T-helper 2 cell treated with Interferon-gamma antibody and Interleukin-4, amounts not matched to agents 5 μg/mL and 100 μg/mL, for 36 hours (primary cell): Measurements from ENCODE around the gene AK4.

Experiments
- DNase-seq: peaks from one replicate; pipeline ENCODE4 v3.0.0; 2021; ENCODE audit warnings: low spot score
- H3K27ac Mint-ChIP-seq: one replicate; pipeline ENCODE4 v1.8.0; 2021; ENCODE audit warnings: mild to moderate bottlenecking, mixed read lengths
- H3K27me3 Mint-ChIP-seq: one replicate; pipeline ENCODE4 v1.8.0; 2021; ENCODE audit warnings: low read depth, mixed read lengths
- H3K36me3 Mint-ChIP-seq: one replicate; pipeline ENCODE4 v1.8.0; 2021; ENCODE audit warnings: low read depth, mixed read lengths
- H3K4me1 Mint-ChIP-seq: one replicate; pipeline ENCODE4 v1.8.0; 2021; ENCODE audit warnings: low read depth, mixed read lengths
- H3K4me3 Mint-ChIP-seq: one replicate; pipeline ENCODE4 v1.8.0; 2022; ENCODE audit warnings: mild to moderate bottlenecking, moderate library complexity, mixed read lengths
- H3K9me3 Mint-ChIP-seq: one replicate; pipeline ENCODE4 v1.8.0; 2021; ENCODE audit warnings: mixed read lengths

AK4 gene

DNA sequence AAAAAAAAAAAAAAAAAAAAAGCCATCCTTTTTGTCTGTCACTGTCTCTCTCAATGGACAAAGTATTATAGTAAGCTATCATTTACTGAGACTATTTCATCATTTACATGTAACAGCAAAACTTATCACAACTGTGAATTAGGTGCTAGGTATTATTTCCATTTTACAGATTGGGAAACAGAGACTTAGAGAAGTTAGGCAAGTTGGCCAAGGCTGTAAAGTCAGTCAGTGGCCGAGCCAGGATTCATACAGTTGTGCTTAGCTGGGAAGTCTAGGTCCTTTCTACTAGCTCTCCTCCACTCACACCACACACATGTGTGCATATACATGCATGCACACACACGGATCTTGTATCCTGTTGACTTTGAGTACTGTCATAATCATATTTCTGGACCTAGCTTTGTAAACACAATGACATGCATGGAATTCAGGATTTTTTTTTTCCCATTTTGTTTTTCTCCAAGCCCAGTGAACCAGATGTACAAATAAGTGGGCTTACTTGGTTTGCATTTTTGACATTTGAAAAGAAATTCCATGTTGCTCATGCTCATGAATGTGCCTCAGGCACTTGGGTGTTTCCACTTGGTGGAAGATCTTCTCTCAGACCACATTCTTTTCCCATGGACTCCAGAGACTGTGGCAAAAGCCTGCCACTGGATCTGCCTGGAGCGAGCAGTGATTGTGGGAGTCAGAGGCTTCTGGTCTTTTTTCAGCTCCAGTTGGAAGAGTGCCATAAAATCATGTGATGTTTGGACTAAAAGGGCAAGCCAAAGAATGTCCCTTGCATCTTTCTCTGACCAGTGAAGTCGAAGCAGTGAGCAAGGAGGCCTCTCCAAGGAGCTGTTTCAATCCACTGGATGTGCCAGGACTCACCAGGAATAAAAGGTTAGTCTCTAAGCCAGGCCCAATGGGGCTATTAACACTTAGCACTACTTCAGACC, 99.7 kb downstream of the AK4 start:
- Mint-ChIP-seq H3K27me3 (peaks cover 25% of the 10 kb centered on the region), H3K4me1 (no peaks in the 10 kb centered on the region), H3K4me3 (no peak overlapping the region), H3K9me3 (no peaks in the 10 kb centered on the region), H3K36me3 (no peaks in the 10 kb centered on the region), H3K27ac (no peak overlapping the region)
- DNase-seq: no peak

DNA sequence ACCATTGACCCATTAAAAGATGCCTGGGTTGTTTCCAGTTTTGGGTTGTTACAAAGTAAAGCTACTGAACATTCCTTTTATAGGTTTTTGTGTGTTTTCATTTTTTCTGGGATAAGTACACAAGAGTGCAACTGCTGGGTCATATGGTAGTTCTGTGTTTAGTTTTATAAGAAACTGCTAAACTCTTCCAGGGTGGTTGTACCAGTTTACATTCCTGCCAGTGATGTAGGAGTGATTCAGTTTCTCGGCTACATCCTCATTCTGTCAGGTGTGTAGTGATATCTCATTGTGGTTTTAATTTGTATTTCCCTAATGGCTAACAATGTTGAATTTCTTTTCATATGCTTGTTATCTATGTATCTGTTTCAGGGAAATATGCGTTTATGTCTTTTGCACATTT, 102.8 kb downstream of the AK4 start:
- H3K36me3 Mint-ChIP-seq: peaks cover 2% of the 10 kb centered on the region
- peaks cover 33% of the 10 kb centered on the region for H3K27me3 Mint-ChIP-seq
- H3K9me3 Mint-ChIP-seq: no peaks in the 10 kb centered on the region
- peaks cover 15% of the 10 kb centered on the region for H3K4me1 Mint-ChIP-seq
- no peak overlapping the region for H3K27ac Mint-ChIP-seq
- DNase-seq: no peak
- H3K4me3 Mint-ChIP-seq: no peak overlapping the region

DNA sequence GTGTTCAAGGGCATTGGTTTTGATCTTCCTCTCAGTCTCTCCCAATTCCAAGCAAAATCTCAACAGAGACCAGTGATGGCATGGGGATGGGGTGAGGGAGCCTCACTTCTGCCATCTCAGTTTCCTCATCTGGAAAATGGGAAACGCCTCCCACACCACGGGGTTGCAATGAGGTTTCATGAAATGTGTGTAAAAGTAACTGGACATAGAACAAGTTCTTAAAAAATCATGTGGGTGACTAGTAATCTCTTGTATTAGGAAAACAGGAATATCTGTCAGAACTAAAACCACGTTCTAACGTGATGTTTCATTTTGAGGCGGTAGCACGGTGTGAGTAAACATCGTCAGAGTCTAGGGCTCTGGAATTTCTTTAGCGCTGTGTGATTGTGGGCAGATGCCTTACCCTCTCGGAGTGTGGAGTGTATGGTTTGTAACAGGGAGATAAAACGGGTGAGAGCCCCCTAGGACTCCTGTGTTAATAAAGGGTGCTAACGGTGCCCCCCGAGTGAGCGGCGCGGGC, 105.9 kb downstream of the AK4 start:
- H3K36me3 Mint-ChIP-seq: peaks cover 2% of the 10 kb centered on the region
- H3K4me1 Mint-ChIP-seq: peaks cover 15% of the 10 kb centered on the region
- peak overlapping the region; percentile 87 for H3K4me3 Mint-ChIP-seq
- no peak for DNase-seq
- peaks cover 37% of the 10 kb centered on the region for H3K27me3 Mint-ChIP-seq
- no peaks in the 10 kb centered on the region for H3K9me3 Mint-ChIP-seq
- peak overlapping the region; percentile 42 for H3K27ac Mint-ChIP-seq

DNA sequence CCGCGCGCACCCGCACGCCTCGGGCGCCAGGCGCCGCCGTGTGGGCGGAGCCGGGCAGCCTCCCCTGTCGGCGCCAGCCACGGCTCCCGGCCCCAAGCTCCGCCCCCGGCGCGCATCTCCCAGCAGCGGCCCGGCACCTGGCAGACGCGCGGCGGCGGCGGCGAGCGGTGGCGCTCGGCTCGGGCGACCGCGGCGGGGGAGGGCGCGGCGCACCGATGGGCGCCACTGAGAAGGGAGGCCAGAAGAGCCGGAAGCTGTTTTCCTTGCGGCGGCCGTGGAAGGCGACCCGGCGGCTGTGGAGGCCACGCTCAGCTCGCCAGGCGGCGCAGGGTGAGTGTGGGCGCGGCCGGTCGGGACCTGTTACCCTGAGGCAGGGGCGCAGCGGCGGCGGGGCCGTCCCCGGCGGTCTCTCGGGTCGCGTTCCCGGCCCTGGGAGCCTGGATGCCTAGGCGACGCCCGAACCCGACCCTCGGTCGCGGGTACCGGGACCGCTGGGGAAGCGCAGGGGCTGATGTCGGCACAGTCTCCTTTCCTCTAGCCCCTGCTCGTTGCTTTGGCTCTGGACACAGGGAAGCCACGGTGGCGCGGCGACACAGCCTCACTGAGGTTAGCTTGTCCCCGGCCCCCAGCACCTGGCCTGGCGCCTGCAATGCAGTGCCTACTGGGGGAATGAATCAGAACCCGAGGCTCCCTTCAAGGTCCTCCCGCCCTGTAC, 106.5 kb downstream of the AK4 start:
- no peaks in the 10 kb centered on the region for H3K9me3 Mint-ChIP-seq
- peaks cover 2% of the 10 kb centered on the region for H3K36me3 Mint-ChIP-seq
- H3K27me3 Mint-ChIP-seq: peaks cover 33% of the 10 kb centered on the region
- H3K27ac Mint-ChIP-seq: no peak overlapping the region
- DNase-seq: peak; percentile 86
- peaks cover 15% of the 10 kb centered on the region for H3K4me1 Mint-ChIP-seq
- peak overlapping the region; percentile 95 for H3K4me3 Mint-ChIP-seq

DNA sequence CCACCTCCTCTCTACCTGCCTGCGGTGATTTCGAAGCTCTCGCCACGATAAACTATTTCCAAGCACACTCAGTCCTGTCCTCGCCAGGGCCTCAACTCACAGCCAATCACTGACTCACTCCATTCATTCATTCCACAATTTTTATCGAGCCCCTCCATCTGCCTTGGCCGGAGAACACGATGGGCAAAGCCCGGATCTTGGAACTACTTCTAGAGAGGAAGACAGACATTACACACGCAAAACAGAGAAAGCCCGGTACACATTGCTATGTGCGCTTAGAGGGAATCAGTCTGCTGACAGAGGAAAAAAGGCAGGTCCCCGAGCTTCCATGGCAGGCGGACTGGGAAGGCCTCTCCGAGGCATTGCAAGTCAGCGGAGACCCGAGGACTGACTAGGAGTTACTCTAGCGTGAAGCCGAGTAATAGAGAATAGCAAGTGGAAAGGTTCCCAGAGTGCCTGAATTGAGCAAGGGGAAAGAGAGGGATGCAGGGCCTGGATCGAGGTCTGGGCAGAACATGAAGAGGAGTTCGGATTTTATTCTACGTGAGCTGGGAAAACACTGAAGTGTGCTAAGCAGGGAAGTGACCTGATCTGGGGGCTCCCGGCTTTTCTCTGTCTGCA, 107.1 kb downstream of the AK4 start:
- H3K27ac Mint-ChIP-seq: peak overlapping the region; percentile 52

DNA sequence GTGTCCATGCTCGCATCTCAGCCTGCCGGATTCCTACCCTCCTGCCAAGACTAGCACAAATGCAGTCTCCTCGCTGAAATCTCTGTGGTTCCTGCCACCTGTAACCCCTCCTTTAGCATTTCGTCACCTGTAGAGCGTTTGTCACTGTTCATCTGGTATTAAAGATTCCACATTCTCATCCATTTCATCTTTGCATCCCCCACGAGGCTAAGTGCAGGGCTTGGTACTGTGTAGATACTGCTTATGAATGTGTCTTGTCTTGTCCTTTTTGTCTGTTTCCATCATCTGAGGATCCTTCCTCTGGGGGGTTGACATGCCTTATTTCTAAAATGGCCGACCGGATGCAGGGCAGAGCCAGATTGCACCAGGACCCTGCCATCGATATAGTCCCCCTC, 107.7 kb downstream of the AK4 start:
- Mint-ChIP-seq H3K27ac (no peak overlapping the region), H3K4me3 (peak overlapping the region; percentile 95), H3K27me3 (peaks cover 32% of the 10 kb centered on the region), H3K9me3 (no peaks in the 10 kb centered on the region), H3K36me3 (peaks cover 2% of the 10 kb centered on the region), H3K4me1 (peaks cover 18% of the 10 kb centered on the region)
- no peak for DNase-seq

More for the DNA sequence above, 107.1 kb downstream of the AK4 start:
- H3K27me3 Mint-ChIP-seq: peaks cover 32% of the 10 kb centered on the region
- H3K36me3 Mint-ChIP-seq: peaks cover 2% of the 10 kb centered on the region
- no peaks in the 10 kb centered on the region for H3K9me3 Mint-ChIP-seq
- H3K4me3 Mint-ChIP-seq: peak overlapping the region; percentile 95
- H3K4me1 Mint-ChIP-seq: peaks cover 15% of the 10 kb centered on the region
- no peak for DNase-seq

DNA sequence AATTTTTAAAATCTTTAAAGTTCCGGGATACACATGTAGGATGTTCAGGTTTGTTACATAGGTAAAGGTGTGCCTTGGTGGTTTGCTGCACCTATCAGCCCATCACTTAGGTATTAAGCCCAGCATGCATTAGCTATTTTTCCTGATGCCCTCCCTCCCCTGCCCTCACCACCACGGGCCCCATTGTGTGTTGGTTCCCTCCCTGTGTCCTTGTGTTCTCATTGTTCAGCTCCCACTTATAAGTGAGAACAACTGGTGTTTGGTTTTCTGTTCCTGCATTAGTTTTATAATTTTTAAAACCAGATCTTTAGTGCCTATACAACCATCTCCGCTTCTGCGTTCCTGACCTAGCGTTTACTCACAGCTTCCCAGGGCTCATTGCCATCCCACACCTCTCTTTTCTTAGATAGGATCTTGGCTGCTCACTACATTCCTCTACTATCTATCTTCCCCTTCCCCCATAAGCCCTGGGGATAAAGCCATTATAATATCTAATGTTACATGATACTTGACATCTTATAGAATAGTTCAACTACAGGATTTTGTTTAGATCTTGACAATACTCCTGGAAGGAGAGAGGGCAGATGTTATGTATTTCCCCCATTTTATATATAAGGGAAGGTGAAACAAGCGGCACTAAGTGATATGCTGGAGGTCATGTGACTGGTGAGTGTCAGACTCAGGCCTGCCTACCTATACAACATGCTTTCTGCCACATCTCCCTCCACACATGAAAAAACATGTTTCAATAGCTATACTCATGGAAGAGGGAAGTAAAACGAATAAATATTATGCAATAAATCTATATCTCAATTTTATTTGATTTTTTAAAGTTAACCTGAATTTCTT, 109.1 kb downstream of the AK4 start:
- no peak overlapping the region for H3K27ac Mint-ChIP-seq

DNA sequence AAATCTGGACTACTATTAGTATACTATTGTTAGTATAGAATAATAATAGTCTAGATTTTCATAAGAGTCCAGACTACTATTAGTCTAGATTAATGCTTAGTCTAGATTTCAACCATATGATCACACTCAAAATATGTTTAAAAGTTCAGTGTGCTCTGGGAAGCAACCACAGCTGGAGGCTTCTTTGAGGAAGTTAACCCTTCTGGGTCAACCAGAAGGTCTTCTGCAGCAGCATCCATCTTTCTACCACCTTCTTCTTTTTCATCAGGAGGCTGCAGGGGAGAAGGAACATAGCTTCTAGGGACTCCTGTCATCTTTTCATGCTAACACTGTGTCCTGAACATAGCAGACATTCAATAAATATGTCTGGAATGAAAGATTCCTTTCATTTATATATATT, 110.1 kb downstream of the AK4 start:
- Mint-ChIP-seq H3K27me3 (peaks cover 25% of the 10 kb centered on the region), H3K27ac (no peak overlapping the region), H3K36me3 (peaks cover 2% of the 10 kb centered on the region), H3K4me1 (peaks cover 19% of the 10 kb centered on the region), H3K9me3 (no peaks in the 10 kb centered on the region), H3K4me3 (no peak overlapping the region)
- DNase-seq: no peak

More for the DNA sequence above, 109.1 kb downstream of the AK4 start:
- Mint-ChIP-seq H3K4me3 (no peak overlapping the region), H3K4me1 (peaks cover 19% of the 10 kb centered on the region), H3K36me3 (peaks cover 2% of the 10 kb centered on the region), H3K9me3 (no peaks in the 10 kb centered on the region), H3K27me3 (peaks cover 29% of the 10 kb centered on the region)
- DNase-seq: no peak

DNA sequence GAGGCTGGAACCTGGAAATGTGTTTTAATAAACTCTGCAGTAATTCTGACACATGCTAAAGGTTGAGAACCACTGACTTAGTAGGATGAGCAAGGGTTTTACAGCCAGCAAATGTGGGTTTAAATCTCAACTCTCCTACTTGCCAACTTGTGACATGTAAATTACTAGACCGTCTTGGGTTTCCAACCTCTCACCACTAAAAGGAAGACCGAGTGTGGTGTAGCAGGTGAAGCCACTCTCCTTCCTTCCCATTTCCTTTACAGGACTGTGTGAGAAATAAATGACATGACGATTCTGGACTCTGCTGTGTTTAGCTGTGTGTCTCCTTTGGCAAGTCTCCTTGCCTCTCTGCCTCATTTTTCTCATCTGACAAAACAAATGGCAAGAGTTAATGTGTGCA, 111.8 kb downstream of the AK4 start:
- peaks cover 16% of the 10 kb centered on the region for H3K4me1 Mint-ChIP-seq
- no peaks in the 10 kb centered on the region for H3K9me3 Mint-ChIP-seq
- no peak overlapping the region for H3K4me3 Mint-ChIP-seq
- DNase-seq: no peak
- peaks cover 2% of the 10 kb centered on the region for H3K36me3 Mint-ChIP-seq
- H3K27ac Mint-ChIP-seq: no peak overlapping the region
- H3K27me3 Mint-ChIP-seq: peaks cover 37% of the 10 kb centered on the region

DNA sequence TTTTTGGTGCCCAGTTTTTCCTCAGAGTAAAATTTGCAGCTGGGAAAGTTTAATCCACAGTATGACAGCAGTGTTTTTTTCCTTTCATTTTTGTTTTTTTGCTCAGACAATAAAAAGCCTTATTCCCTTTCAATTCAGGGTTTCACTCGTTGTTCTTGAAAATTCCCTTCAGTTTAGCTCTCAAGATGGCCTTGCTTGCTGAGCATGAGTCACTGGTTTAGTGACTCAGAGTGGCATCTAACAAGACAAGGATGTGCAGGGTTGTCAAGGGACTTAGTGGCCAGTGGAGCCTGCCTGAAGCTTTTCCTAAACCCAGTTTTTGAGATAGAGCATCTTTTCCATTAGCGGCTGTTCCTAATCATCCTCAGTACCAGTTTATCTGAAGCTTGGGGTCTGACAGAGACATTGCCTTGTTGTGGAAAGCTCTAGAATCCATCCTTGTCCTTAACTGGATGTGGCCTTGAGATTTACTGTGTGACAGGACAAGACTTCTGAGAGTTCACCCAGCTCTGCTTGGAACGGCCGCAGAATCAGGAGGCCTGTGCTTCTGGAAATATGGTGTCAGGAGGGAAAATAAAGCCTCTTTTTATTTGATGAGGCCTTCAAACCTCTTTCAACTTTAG, 113.0 kb downstream of the AK4 start:
- H3K27me3 Mint-ChIP-seq: peaks cover 33% of the 10 kb centered on the region
- no peaks in the 10 kb centered on the region for H3K9me3 Mint-ChIP-seq
- no peak overlapping the region for H3K4me3 Mint-ChIP-seq
- H3K27ac Mint-ChIP-seq: no peak overlapping the region
- peaks cover 10% of the 10 kb centered on the region for H3K4me1 Mint-ChIP-seq
- no peaks in the 10 kb centered on the region for H3K36me3 Mint-ChIP-seq
- peak; percentile 16 for DNase-seq

DNA sequence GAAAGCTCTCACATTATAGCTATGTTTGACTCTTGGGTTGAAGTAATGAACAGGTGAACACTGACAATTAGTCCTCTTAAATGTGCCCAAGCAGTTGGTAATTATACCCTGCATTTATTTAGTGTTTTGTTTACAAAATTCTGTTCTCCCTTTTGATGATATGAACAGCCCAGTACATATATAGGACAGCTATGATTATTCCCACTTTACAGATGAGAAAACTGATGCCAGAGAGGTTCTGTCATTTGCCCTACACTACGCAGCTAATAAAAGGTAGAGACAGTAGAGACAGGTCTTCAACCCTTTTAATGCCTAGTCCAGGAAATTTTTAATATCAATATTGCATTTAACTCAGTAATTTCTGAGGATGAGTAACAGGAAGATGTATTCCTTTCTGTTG, 115.3 kb downstream of the AK4 start:
- H3K9me3 Mint-ChIP-seq: no peaks in the 10 kb centered on the region
- H3K4me1 Mint-ChIP-seq: peaks cover 23% of the 10 kb centered on the region
- no peak overlapping the region for H3K27ac Mint-ChIP-seq
- H3K36me3 Mint-ChIP-seq: no peaks in the 10 kb centered on the region
- peaks cover 43% of the 10 kb centered on the region for H3K27me3 Mint-ChIP-seq
- no peak for DNase-seq
- H3K4me3 Mint-ChIP-seq: no peak overlapping the region

DNA sequence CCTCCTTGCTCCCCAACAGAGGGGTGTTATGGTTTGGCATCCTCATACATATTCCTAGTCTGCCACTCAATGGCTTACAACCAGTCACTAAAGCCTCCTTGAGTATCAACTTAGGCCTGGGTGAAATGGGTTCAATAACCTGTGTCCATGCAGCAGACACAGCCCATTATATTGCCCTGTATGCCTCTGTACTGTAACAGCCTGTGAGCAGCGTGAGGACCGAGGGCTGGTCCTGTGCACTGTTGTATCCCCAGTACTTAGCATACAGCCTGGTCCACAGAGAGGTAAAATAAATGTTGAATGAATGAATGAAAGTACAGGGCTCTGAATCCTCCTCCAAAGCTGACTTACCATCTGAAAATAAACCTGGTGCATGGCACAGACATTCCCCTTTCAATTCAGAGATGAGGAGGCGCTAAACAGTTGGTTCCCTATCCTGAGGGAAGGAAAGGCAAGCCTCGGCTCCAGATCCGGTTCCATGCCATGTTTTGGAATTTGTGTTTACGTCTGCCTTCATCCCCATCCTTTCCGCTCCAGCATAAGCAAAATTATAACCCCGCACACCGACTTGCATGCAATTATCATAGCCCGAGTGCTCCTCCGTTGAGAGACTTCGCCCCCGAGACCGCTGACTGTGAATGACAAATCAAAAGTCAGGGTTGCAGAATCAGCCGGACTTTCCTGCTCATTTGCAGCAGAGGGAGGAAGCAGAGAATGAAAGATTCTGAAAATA, 116.4 kb downstream of the AK4 start:
- H3K27me3 Mint-ChIP-seq: peaks cover 45% of the 10 kb centered on the region
- no peak overlapping the region for H3K27ac Mint-ChIP-seq
- no peaks in the 10 kb centered on the region for H3K9me3 Mint-ChIP-seq
- H3K36me3 Mint-ChIP-seq: no peaks in the 10 kb centered on the region
- H3K4me1 Mint-ChIP-seq: peaks cover 23% of the 10 kb centered on the region
- no peak overlapping the region for H3K4me3 Mint-ChIP-seq
- DNase-seq: no peak
